Measurements from ENCODE around the gene THRSP.
"Not testable (repeated sequence)": the region's sequence is repeated elsewhere in the genome, so short reads cannot be mapped to it uniquely, and the experiment has no call there.

Gene THRSP

DNA sequence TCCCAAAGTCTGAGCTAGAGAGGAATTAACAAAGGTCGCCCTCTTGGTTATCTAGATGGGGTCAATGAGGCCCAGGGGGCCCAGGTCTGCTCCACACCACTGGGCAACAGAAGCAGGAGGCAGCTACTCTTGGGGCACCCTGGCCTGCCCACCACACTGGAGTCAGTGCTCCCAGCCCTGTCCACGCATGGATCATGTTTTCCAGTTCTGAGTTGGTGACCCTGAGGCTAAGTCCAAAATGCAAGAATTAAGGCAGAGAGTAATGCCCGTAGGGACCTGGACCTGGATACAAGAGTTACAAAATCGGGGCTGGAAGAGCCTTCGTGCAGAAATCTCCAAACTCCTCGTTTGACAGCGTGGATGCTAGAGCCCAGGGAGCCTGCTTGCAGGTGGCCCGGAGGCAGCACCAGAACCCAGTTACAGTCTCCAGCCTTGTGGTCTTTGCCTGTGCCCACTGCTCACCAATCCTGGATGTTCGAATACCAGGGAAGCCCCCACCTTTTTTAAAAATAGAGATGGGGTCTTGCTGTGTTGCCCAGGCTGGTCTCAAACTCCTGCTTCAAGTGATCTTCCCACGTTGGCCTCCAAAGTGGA lies 6.1 kb upstream of the THRSP start:
- TF ChIP-seq, protein P1, sequence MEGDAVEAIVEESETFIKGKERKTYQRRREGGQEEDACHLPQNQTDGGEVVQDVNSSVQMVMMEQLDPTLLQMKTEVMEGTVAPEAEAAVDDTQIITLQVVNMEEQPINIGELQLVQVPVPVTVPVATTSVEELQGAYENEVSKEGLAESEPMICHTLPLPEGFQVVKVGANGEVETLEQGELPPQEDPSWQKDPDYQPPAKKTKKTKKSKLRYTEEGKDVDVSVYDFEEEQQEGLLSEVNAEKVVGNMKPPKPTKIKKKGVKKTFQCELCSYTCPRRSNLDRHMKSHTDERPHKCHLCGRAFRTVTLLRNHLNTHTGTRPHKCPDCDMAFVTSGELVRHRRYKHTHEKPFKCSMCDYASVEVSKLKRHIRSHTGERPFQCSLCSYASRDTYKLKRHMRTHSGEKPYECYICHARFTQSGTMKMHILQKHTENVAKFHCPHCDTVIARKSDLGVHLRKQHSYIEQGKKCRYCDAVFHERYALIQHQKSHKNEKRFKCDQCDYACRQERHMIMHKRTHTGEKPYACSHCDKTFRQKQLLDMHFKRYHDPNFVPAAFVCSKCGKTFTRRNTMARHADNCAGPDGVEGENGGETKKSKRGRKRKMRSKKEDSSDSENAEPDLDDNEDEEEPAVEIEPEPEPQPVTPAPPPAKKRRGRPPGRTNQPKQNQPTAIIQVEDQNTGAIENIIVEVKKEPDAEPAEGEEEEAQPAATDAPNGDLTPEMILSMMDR (IDR thresholded peaks at IDR 0.05; ENCODE audit: low read depth, low read length, missing control alignments): no peak
- H3K4me3 ChIP-seq (ENCODE audit: low read depth, low read length): no peak overlapping the region
- no peak for DNase-seq (ENCODE audit: low read depth)

DNA sequence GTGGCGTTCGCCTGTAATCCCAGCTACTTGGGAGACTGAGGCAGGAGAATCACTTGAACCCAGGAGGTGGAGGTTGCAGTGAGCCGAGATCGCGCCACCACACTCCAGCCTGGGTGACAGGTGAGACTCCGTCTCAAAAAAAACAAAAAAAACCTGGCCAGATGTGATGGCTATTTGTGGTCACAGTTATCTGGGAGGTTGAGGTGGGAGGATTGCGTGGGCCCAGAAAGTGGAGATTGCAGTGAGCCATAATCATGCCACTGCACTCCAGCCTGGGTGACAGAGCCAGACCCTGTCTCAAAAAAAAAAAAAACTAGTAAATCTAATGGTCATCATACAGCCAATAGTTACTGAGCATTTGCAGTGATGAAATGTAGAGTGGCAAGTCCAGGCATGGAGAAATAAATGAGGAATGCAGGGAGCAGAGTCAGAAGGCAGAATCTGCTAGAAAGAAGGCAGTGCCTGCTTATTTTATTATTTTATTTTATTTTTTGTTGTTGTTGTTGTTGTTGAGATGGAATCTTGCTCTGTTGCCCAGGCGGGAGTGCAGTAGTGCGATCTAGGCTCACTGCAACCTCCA lies 3.8 kb upstream of the THRSP start:
- not testable (repeated sequence) for H3K4me3 ChIP-seq (ENCODE audit: low read depth, low read length); DNase-seq (ENCODE audit: low read depth)

DNA sequence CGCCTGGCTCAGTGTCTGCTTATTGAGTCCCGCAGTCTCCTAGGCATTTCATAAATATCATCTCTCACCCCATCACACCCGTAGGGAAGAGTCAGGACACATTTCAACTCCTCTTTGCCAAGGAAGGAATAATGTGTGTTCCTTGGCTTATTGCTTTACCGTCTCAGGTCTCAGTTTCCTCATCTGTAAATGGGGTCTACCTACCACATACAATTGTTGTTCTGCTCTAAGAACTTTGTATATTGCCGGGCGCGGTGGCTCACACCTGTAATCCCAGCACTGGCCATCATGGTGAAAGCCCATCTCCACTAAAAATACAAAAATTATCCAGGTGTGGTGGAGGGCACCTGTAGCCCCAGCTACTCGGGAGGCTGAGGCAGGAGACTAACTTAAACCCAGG lies 3.1 kb upstream of the THRSP start:
- H3K4me3 ChIP-seq (ENCODE audit: low read depth, low read length): no peak overlapping the region
- TF ChIP-seq, protein P1 (IDR thresholded peaks at IDR 0.05; ENCODE audit: low read depth, low read length, missing control alignments): no peak
- DNase-seq (ENCODE audit: low read depth): no peak

DNA sequence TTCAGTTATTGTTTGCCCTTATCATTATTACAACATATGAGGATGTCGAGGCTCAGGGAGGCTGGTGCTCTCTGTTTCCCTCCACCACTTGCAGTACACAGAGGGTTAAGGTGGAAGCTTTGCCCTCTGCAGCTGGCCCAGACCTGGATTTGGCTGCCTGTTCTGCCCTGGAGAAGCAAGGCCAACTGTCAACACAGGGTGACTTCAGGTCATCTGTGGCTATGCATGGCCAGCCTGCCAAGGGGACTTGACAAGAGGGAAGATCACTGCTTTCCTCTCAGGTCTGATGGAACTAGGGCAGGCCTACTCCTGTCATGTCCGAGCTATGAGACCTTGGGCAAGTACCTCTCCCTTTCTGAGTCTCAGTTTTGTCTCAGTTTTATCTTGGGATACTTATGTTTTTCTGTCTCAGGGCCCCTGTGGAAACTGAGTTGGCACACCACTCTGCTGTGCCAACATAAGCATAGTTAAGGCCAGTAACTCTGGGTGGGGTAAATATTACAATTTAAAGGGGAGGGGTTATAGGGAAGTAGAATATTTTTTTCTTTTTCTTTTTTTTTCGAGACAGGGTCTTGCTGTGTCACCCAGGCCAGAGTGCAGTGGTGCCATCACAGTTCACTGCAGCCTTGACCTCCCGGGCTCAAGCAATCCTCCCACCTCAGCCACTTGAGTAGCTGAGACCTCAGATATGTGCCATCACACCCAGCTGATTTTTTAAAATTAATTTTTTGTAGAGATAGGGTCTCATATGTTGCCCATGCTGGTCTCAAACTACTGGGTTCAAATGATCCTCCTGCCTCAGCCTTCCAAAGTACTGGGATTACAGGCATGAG lies 2.4 kb upstream of the THRSP start:
- TF ChIP-seq, protein P1 (IDR thresholded peaks at IDR 0.05; ENCODE audit: low read depth, low read length, missing control alignments): no peak
- H3K4me3 ChIP-seq (ENCODE audit: low read depth, low read length): no peak overlapping the region
- DNase-seq (ENCODE audit: low read depth): no peak

DNA sequence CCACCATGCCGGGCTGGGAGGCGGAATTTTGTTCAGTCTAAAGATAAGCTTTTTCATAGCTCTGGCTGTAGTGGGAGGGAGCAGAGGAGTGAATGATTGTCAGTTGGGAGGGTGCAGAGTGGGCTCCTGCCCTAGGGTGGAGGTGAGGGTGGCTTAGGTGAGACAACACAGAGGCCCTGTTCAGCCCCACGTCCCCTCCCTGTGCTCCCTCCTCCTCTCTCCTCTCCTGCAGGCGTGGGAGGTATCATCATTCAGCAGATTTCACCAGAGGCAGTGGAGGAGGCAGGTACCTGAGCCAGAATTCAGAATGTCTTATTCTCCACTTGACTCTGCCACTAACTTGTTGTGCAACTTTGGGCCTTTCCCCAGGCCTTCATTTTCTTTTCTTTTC lies 1.7 kb upstream of the THRSP start:
- H3K4me3 ChIP-seq (ENCODE audit: low read depth, low read length): no peak overlapping the region
- DNase-seq (ENCODE audit: low read depth): no peak
- TF ChIP-seq, protein P1 (IDR thresholded peaks at IDR 0.05; ENCODE audit: low read depth, low read length, missing control alignments): no peak

DNA sequence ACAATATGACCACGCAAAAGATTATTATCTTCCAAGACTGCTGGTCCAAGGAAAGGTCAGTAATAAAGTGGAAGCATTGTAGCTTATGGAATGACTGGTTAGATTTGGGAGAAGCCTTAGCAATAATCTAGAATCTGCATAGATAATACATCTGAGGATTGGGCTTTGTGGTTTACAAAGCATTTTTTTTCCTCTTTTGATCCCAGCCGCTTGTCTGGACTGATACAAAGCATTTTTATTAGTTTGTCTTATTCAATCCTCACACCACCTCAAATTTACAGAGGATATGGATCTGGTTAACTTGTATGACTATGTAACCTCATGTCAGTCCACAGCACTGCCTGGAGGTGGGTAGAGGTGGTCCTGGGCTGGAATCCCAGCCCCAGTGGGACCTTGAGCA lies 990 bp upstream of the THRSP start:
- TF ChIP-seq, protein P1 (IDR thresholded peaks at IDR 0.05; ENCODE audit: low read depth, low read length, missing control alignments): no peak
- no peak for DNase-seq (ENCODE audit: low read depth)
- H3K4me3 ChIP-seq (ENCODE audit: low read depth, low read length): no peak overlapping the region

DNA sequence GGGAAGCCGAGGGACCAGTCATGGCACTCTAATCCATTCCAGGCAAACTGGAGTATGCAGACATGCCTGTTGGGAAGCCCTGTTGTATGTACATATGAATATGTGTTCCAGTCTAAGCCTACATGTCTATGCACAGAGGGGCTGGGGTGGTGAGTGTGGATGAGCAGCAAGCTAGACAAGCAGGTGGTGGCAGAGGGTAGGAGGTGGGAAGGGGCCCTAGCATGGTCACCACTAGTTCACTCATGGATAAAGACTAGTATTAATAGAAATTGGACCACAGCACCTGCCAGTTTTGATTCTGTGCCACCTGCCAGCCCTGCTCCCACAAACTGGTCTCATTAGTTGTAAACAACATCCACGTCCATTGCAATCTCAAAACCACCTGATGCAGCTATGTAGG lies 1.5 kb downstream of the THRSP start:
- no peak overlapping the region for H3K4me3 ChIP-seq (ENCODE audit: low read depth, low read length)
- no peak for DNase-seq (ENCODE audit: low read depth)
- TF ChIP-seq, protein P1 (IDR thresholded peaks at IDR 0.05; ENCODE audit: low read depth, low read length, missing control alignments): no peak

Data from GM12864 (cell line).